Lower lobe of right lung (tissue), 2 donors: ENCODE results near the gene AGPAT1. TPM values are rescaled to one million over a fixed set of nuclear protein-coding genes. Genes with fewer than 3 reads are reported as not detected.

Source experiments
- ATAC-seq, 2 donors: fragments of 200-7000 bp; cut with Tn5 transposase; one replicate each; pipeline ENCODE4 v1.9.1; 2020 to 2022; ENCODE audit warnings: mild to moderate bottlenecking in 2 of 2, moderate library complexity in 2 of 2
- DNase-seq: peaks from one replicate; pipeline ENCODE4 v3.0.0-alpha.2; 2020
- H3K27ac ChIP-seq: fragments of 200-600 bp; one replicate; pipeline ENCODE4 v1.8.0; 2022
- H3K27me3 ChIP-seq: fragments of 200-600 bp; one replicate; pipeline ENCODE4 v1.8.0; 2022; ENCODE audit warnings: low read depth
- H3K36me3 ChIP-seq: fragments of 200-600 bp; one replicate; pipeline ENCODE4 v1.8.0; 2022; ENCODE audit warnings: mild to moderate bottlenecking
- H3K4me1 ChIP-seq: fragments of 200-600 bp; one replicate; pipeline ENCODE4 v1.8.0; 2022
- H3K4me3 ChIP-seq: fragments of 200-600 bp; one replicate; pipeline ENCODE4 v1.8.0; 2022; ENCODE audit warnings: mild to moderate bottlenecking
- H3K9me3 ChIP-seq: fragments of 200-600 bp; one replicate; pipeline ENCODE4 v1.8.0; 2022
- CTCF ChIP-seq: fragments of 200-600 bp; IDR thresholded peaks from one replicate; pipeline ENCODE4 v1.8.0; 2022; ENCODE audit warnings: antibody characterized with exemption, mild to moderate bottlenecking
- intact Hi-C: fragments of 100-400 bp; cut with DNase I; formaldehyde crosslinking; loops from one replicate; pipeline ENCODE4 v1.11.0; 2022
- total RNA-seq: library from RNA; stranded (reverse); fragmentation: NEBNext Ultra II Directional; extraction: Animal tissue kit (Norgen Biotek cat#: 25700); gene quantifications from one replicate; pipeline ENCODE4 v1.2.1, GENCODE V29; 2021
- donor health status: DM: no; HTN: yes; CAD: no; lungs with severe emphysema.

Gene AGPAT1
- total RNA-seq, 1 donor from 2014 or later: 51.2 TPM

- TF ChIP-seq CTCF: no peak
- Histone ChIP-seq H3K9me3 (no peaks in the 10 kb centered on the region), H3K27ac (no peak overlapping the region), H3K36me3 (peaks cover 22% of the 10 kb centered on the region), H3K4me3 (no peak overlapping the region), H3K4me1 (no peaks in the 10 kb centered on the region), H3K27me3 (peaks cover 4% of the 10 kb centered on the region)
- no peak for ATAC-seq
- intact Hi-C loops: no loop called here
- DNase-seq: no peak
Observed at GRCh38 chr6:32203426-32204267, 27.8 kb upstream of the AGPAT1 start.

DNA sequence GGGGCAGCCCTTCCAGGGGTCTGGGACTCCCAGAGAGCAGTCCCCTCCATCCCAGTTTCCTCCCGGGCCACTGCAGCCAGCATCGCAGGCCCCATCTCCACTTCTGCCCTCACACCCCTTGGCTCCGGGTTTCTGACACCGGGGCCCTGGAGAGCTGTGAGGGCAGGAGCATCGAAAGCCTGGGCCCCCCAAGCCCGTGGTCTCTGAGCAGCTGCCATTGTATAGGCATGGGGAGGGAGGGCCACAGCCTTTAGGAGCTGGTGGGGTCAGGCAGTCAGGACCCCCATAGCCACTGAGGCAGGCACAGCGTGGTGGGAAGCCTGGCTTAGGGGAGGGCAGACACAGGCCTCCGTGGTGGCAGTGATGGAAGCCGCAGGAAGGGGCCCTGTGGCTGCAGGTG is 26.3 kb upstream of the AGPAT1 start:
- Histone ChIP-seq H3K4me1 (peaks cover 5% of the 10 kb centered on the region), H3K27me3 (peaks cover 4% of the 10 kb centered on the region), H3K36me3 (peaks cover 18% of the 10 kb centered on the region), H3K9me3 (no peaks in the 10 kb centered on the region), H3K27ac (no peak overlapping the region), H3K4me3 (no peak overlapping the region)
- ATAC-seq: no peak
- intact Hi-C loops: no loop called here
- TF ChIP-seq CTCF: no peak
- no peak for DNase-seq

DNA sequence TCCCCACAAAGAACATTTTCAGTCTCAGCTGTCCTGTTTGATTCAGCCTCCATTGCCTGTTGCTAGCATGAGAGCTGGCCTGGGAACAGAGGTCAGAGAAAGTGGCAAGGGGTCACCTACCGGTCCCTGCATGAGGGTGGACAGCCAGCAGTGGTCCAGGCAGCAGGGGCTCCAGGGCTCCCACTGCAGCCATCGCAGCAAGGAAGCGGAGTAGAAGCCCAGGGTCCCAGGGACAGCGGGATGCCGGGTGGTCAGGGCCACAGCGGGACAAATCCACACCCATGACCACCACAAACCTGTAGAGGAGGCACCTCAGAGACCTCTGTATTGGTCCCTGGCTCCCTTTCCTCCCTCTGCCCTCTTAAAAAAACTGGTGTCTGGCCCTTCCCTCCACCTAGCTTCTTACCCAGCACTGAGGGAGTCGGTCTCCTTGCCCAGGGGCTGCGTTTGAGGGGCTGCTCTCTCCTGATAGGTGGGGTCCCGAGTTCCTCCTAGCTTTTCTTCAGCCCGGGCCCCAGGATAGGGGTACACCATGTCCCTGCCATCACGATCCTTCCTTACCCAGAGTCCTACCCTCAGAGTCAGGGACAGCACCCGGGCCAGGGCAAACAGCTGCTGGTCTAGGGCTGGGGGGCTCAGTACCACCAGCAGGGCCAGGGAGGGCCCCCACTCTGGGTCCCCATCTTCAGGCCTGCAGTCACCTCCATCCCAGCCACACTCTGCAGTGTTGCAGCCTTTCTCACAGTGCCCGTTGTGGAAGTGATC is 25.0 kb upstream of the AGPAT1 start:
- Histone ChIP-seq H3K27me3 (peaks cover 4% of the 10 kb centered on the region), H3K27ac (no peak overlapping the region), H3K4me1 (peaks cover 11% of the 10 kb centered on the region), H3K36me3 (peaks cover 18% of the 10 kb centered on the region), H3K9me3 (no peaks in the 10 kb centered on the region), H3K4me3 (no peak overlapping the region)
- DNase-seq: no peak
- no peak for TF ChIP-seq CTCF
- intact Hi-C loops: no loop called here
- no peak for ATAC-seq

- intact Hi-C loops: no loop called here
- no peak for DNase-seq
- no peak overlapping the region for H3K27ac ChIP-seq
- H3K9me3 ChIP-seq: no peaks in the 10 kb centered on the region
- ATAC-seq: no peak
- H3K36me3 ChIP-seq: peaks cover 11% of the 10 kb centered on the region
- no peak overlapping the region for H3K4me3 ChIP-seq
- H3K27me3 ChIP-seq: peaks cover 4% of the 10 kb centered on the region
- peaks cover 26% of the 10 kb centered on the region for H3K4me1 ChIP-seq
- TF ChIP-seq CTCF: no peak
Observed at GRCh38 chr6:32198866-32199265, 23.0 kb upstream of the AGPAT1 start.

GRCh38 chr6:32198345-32198696 is 22.4 kb upstream of the AGPAT1 start:
- Histone ChIP-seq H3K4me3 (no peak overlapping the region), H3K27ac (no peak overlapping the region), H3K27me3 (peaks cover 4% of the 10 kb centered on the region), H3K36me3 (peaks cover 8% of the 10 kb centered on the region), H3K9me3 (no peaks in the 10 kb centered on the region), H3K4me1 (peaks cover 31% of the 10 kb centered on the region)
- no peak for TF ChIP-seq CTCF
- ATAC-seq: no peak
- DNase-seq: no peak
- intact Hi-C loops: no loop called here
